GM18909 (cell line): Measurements from ENCODE around the gene GRM7.

ENCODE experiments used
- ATAC-seq: cut with Tn5 transposase; IDR thresholded peaks from one replicate; pipeline ENCODE4 v1.9.1; 2021; ENCODE audit warnings: mild to moderate bottlenecking; ENCODE audit not compliant: unreplicated experiment, poor library complexity

Gene GRM7

GRCh38 chr3:7621046-7621630 is 760.2 kb downstream of the GRM7 start:
- no peak for ATAC-seq

- no peak for ATAC-seq
These were observed 760.7 kb downstream of the GRM7 start for GRCh38 chr3:7621651-7622050.

- no peak for ATAC-seq
These were observed 764.1 kb downstream of the GRM7 start for GRCh38 chr3:7625021-7625420.

GRCh38 chr3:7630351-7630911 is 769.5 kb downstream of the GRM7 start:
- ATAC-seq: no peak

- ATAC-seq: no peak
These were observed 770.0 kb downstream of the GRM7 start for GRCh38 chr3:7630925-7631324.

GRCh38 chr3:7632305-7632704 is 771.4 kb downstream of the GRM7 start:
- no peak for ATAC-seq

GRCh38 chr3:7637694-7638093 is 776.8 kb downstream of the GRM7 start:
- no peak for ATAC-seq

GRCh38 chr3:7638103-7638502 is 777.2 kb downstream of the GRM7 start:
- ATAC-seq: no peak

- ATAC-seq: no peak
These were observed 779.9 kb downstream of the GRM7 start for GRCh38 chr3:7640787-7641186.

- ATAC-seq: no peak
These were observed 785.9 kb downstream of the GRM7 start for GRCh38 chr3:7646851-7647250.

GRCh38 chr3:7650466-7650865 is 789.6 kb downstream of the GRM7 start:
- no peak for ATAC-seq

- no peak for ATAC-seq
These were observed 790.4 kb downstream of the GRM7 start for GRCh38 chr3:7651274-7651673.

- ATAC-seq: no peak
These were observed 796.5 kb downstream of the GRM7 start for GRCh38 chr3:7657214-7658112.

GRCh38 chr3:7658294-7658693 is 797.4 kb downstream of the GRM7 start:
- ATAC-seq: no peak

GRCh38 chr3:7659079-7659478 is 798.2 kb downstream of the GRM7 start:
- ATAC-seq: no peak

- ATAC-seq: no peak
These were observed 802.9 kb downstream of the GRM7 start for GRCh38 chr3:7663771-7664170.

GRCh38 chr3:7667774-7668173 is 806.9 kb downstream of the GRM7 start:
- no peak for ATAC-seq

- no peak for ATAC-seq
These were observed 808.7 kb downstream of the GRM7 start for GRCh38 chr3:7669641-7670040.

GRCh38 chr3:7678521-7678920 is 817.6 kb downstream of the GRM7 start:
- ATAC-seq: no peak

- ATAC-seq: no peak
These were observed 821.9 kb downstream of the GRM7 start for GRCh38 chr3:7682822-7683229.

- ATAC-seq: no peak
These were observed 822.5 kb downstream of the GRM7 start for GRCh38 chr3:7683426-7683825.
